Mesodermal cell (in vitro differentiated cells): Measurements from ENCODE around the gene SLC44A4. TPM values are rescaled to one million over a fixed set of nuclear protein-coding genes. Genes with fewer than 3 reads are reported as not detected.

ENCODE experiments used
- H3K27ac ChIP-seq: 2 replicates; pipeline ENCODE4 v1.7.0; 2013; ENCODE audit warnings: mild to moderate bottlenecking, low read depth, low read length, moderate library complexity; ENCODE audit not compliant: severe bottlenecking
- H3K36me3 ChIP-seq: 2 replicates; pipeline ENCODE4 v1.7.1; 2013; ENCODE audit warnings: mild to moderate bottlenecking, low read length, moderate library complexity; ENCODE audit not compliant: control insufficient read depth, insufficient read depth
- H3K4me1 ChIP-seq: one replicate; pipeline ENCODE4 v1.7.1; 2013; ENCODE audit warnings: mild to moderate bottlenecking, low read length; ENCODE audit not compliant: insufficient read depth, control insufficient read depth, poor library complexity, severe bottlenecking
- H3K4me3 ChIP-seq: 2 replicates; pipeline ENCODE4 v1.7.0; 2013; ENCODE audit warnings: low read length, control low read depth, mild to moderate bottlenecking; ENCODE audit not compliant: insufficient read depth, poor library complexity, severe bottlenecking; ENCODE audit errors: extremely low read depth
- H3K9me3 ChIP-seq: 2 replicates; pipeline ENCODE4 v1.7.1; 2013; ENCODE audit warnings: mild to moderate bottlenecking, low read length, moderate library complexity; ENCODE audit not compliant: control insufficient read depth
- WGBS, 2 experiments: methylation state at CpG; one replicate each; pipeline ENCODE4 v1.1.5; 2013; ENCODE audit warnings: missing lambda C conversion rate in 2 of 2; ENCODE audit not compliant: insufficient coverage in 2 of 2; 5-methylcytosine and 5-hydroxymethylcytosine counted together
- polyA plus RNA-seq, 2 experiments: library from polyadenylated mRNA; stranded (reverse); fragments of 50-300 nt; gene quantifications; one replicate each; pipeline ENCODE4 v1.2.3, GENCODE V29; 2013

Gene SLC44A4
- 0.74 TPM for polyA plus RNA-seq (2013, experiment 1 of 2)
- 0.66 TPM for polyA plus RNA-seq (2013, experiment 2 of 2)

DNA sequence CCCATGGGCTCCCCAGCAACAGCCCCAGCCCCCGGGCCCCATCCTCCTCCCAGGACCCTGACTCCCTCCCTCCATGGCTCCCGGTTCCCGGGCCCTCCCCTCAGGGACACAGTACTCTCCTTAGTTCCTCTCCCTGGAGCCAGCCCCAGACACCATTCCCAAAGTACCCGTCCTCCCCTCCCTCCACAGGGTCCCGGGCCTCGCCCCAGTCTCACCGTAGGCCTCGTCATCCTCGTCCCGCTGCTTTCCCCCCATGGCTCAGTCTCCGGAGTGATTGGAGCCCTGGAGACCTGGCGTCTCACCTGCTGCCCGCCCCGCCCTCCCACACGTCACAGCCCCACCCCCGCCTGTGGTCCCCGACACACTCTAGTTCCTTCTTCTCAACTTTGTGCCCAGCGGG is at the start of gene SLC44A4:
TSS of gene SLC44A4 (minus strand) at position 272 of the 400 bp plus-strand sequence. CDS start at position 255, 17 bp downstream.
- Histone ChIP-seq H3K36me3 (peaks cover 42% of the 10 kb centered on the region), H3K27ac (no peak within 1 kb of the TSS), H3K4me3 (no peak within 1 kb of the TSS), H3K4me1 (no peaks in the 10 kb centered on the region), H3K9me3 (no peaks in the 10 kb centered on the region)
- 81 to 86% methylated on average over 10 of the region's 18 CpGs for WGBS, 2 experiments

DNA sequence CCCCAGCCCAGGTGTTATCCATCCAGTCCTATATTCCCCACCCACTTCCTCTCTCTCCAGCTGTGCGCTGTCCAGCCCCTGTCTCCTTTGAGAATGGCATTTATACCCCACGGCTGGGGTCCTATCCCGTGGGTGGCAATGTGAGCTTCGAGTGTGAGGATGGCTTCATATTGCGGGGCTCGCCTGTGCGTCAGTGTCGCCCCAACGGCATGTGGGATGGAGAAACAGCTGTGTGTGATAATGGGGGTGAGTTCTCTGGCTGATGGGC is 49.8 kb upstream of the SLC44A4 start:
- Histone ChIP-seq H3K4me3 (no peak overlapping the region), H3K36me3 (no peaks in the 10 kb centered on the region), H3K4me1 (no peaks in the 10 kb centered on the region), H3K27ac (no peak overlapping the region), H3K9me3 (no peaks in the 10 kb centered on the region)
- 91% methylated on average over 8 to 9 of the region's 9 CpGs for WGBS, 2 experiments

DNA sequence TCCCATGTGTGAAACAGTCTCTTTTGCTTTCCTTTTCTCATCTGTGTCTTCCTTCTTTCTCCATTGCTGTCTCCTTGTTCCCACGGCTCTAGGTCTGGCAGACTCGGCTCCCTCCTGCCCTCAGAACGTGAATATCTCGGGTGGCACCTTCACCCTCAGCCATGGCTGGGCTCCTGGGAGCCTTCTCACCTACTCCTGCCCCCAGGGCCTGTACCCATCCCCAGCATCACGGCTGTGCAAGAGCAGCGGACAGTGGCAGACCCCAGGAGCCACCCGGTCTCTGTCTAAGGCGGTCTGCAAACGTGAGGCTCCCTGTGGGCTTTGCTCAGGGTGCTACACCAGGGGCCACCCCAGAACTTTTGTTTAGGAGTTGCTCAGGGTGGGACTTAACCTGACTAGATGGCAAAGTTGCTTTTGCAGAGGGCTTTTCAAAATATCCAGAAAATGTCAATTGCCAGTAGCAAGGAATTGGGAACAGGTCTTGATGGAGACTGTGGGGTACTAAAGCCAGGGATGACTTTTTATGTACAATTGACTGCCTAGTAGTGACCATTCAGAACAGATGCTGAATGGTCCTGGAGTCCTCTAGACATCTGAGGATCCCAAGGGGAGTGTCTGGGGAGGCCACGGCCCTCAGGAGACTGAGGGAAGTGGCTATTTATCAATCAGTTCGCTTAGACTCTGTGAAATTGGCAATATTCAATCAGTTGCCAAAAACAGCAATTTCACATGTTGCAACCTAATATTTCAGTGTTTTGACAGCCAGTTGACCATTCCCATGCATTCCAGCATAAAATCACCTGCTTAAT is 49.3 kb upstream of the SLC44A4 start:
- Histone ChIP-seq H3K36me3 (no peaks in the 10 kb centered on the region), H3K4me1 (no peaks in the 10 kb centered on the region), H3K4me3 (no peak overlapping the region), H3K9me3 (no peaks in the 10 kb centered on the region), H3K27ac (no peak overlapping the region)
- 87 to 91% methylated on average over 6 to 11 of the region's 11 CpGs for WGBS, 2 experiments

DNA sequence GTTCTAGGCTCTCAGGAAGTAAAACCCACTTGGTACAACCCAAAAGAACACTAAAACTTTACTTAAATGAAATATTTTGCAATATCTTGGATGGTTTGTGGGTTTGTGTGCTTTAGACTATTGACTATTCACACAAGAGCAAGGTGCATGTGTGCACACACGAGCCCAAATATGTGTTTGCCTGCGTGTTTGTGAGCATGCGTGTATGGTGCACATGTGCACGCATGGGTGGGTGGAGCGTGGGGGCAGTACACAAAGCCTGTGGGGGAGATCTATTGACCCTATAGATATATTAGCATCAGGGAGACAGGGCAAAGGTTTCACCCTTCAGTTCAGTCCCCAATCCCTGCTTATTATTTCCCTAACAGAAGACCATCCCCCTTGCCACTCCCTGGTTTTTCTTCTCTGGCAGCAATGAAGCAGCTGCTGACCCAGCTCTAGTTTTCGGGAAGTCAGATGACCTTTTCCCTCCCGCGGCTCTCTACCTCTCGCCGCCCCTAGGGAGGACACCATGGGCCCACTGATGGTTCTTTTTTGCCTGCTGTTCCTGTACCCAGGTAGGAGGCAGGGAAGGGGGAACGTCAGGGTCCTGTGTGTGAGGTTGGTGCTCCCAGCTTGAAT is 48.6 kb upstream of the SLC44A4 start, which contains the start of gene C2:
TSS of gene C2 (plus strand) at position 476 of the 621 bp plus-strand sequence. CDS start at position 512, 36 bp downstream.
- WGBS, 2 experiments: 54 to 81% methylated on average over 6 to 9 of the region's 11 CpGs
- H3K9me3 ChIP-seq: no peaks in the 10 kb centered on the region
- H3K36me3 ChIP-seq: no peaks in the 10 kb centered on the region
- H3K4me3 ChIP-seq: no peak within 1 kb of the TSS
- H3K4me1 ChIP-seq: no peaks in the 10 kb centered on the region
- H3K27ac ChIP-seq: no peak within 1 kb of the TSS

GRCh38 chr6:31922942-31923341 is 44.1 kb upstream of the SLC44A4 start:
- Histone ChIP-seq H3K4me3 (no peak overlapping the region), H3K27ac (no peak overlapping the region), H3K9me3 (no peaks in the 10 kb centered on the region), H3K36me3 (no peaks in the 10 kb centered on the region), H3K4me1 (no peaks in the 10 kb centered on the region)
- 25 to 34% methylated on average over 3 to 5 of the region's 5 CpGs for WGBS, 2 experiments

- Histone ChIP-seq H3K4me1 (no peaks in the 10 kb centered on the region), H3K27ac (no peak overlapping the region), H3K4me3 (no peak overlapping the region), H3K36me3 (no peaks in the 10 kb centered on the region), H3K9me3 (no peaks in the 10 kb centered on the region)
- 83 to 100% methylated on average over 1 to 2 of the region's 2 CpGs for WGBS, 2 experiments
These were observed 42.0 kb upstream of the SLC44A4 start for GRCh38 chr6:31920811-31921210.

DNA sequence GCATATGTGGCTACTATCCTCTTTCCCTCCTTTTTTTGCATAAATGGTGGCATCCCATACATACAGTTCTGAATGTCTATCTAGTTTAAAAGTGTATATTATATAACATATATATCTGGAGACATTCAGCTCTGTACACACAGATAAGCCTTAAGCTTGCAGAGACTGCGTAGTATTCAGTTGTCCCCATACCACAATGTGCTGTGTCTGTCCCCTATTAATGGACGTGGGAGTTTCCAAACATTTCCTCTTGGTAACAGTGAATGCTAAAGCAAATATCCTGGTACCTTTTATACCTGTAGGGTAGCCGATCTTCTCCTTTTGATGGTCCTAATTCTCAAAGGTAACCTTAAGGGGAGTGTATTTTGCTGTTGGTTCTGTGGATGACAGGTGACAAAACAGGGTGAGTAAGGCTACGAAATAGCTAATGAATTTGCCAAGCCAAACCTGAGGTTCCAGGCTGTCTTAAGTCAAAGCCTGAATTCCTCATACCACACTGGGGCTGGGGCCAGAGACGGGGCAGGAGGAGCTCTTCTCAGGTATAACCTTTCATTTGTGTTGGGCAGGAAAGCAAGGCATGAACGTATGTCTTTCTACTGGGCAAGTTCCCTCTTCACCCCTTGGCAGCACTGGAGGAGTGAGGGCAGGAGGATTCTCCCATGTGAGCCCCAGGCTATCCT is 41.0 kb upstream of the SLC44A4 start:
- no peak overlapping the region for H3K27ac ChIP-seq
- 81 to 88% methylated on average over 4 to 5 of the region's 6 CpGs for WGBS, 2 experiments

GRCh38 chr6:31918069-31918720 is 39.4 kb upstream of the SLC44A4 start:
- H3K4me1 ChIP-seq: no peaks in the 10 kb centered on the region
- no peak overlapping the region for H3K27ac ChIP-seq
- no peaks in the 10 kb centered on the region for H3K9me3 ChIP-seq
- WGBS, 2 experiments: 88 to 100% methylated on average over 5 to 6 of the region's 8 CpGs
- no peaks in the 10 kb centered on the region for H3K36me3 ChIP-seq
- H3K4me3 ChIP-seq: no peak overlapping the region

More for the DNA sequence above, 41.0 kb upstream of the SLC44A4 start:
- H3K36me3 ChIP-seq: no peaks in the 10 kb centered on the region
- H3K4me3 ChIP-seq: no peak overlapping the region
- no peaks in the 10 kb centered on the region for H3K4me1 ChIP-seq
- H3K9me3 ChIP-seq: no peaks in the 10 kb centered on the region

GRCh38 chr6:31915756-31916155 is 37.0 kb upstream of the SLC44A4 start:
- H3K4me3 ChIP-seq: no peak overlapping the region
- WGBS, 2 experiments: 91 to 98% methylated on average over 5 to 6 of the region's 6 CpGs
- H3K36me3 ChIP-seq: no peaks in the 10 kb centered on the region
- no peaks in the 10 kb centered on the region for H3K9me3 ChIP-seq
- no peak overlapping the region for H3K27ac ChIP-seq
- H3K4me1 ChIP-seq: no peaks in the 10 kb centered on the region

GRCh38 chr6:31915351-31915750 is 36.6 kb upstream of the SLC44A4 start:
- H3K4me1 ChIP-seq: no peaks in the 10 kb centered on the region
- H3K27ac ChIP-seq: no peak overlapping the region
- H3K36me3 ChIP-seq: no peaks in the 10 kb centered on the region
- no peaks in the 10 kb centered on the region for H3K9me3 ChIP-seq
- no peak overlapping the region for H3K4me3 ChIP-seq
